ENCODE data around the gene SORL1.

SORL1 gene

DNA sequence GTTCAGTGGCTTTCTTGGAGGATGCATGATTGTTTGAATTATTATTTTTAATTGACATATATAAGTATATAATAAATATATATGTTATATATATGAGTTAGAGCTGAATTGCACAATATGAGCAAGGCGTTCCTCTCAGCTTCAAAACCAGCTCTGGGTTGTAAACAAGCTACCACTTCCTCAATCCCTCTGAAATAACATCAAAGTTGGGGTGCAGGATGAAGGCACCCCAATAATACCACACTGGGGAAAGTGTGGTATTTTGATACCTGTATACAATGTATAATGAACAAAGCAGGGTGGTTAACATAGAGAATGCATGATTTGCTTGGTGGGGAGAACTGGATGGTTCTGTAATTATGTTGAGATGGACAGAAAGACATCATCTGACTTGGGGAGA, 1.7 kb upstream of the SORL1 start:
- in situ Hi-C loops (cut with MboI; ENCODE audit: low sequenced_read_pairs), result no loop called here

DNA sequence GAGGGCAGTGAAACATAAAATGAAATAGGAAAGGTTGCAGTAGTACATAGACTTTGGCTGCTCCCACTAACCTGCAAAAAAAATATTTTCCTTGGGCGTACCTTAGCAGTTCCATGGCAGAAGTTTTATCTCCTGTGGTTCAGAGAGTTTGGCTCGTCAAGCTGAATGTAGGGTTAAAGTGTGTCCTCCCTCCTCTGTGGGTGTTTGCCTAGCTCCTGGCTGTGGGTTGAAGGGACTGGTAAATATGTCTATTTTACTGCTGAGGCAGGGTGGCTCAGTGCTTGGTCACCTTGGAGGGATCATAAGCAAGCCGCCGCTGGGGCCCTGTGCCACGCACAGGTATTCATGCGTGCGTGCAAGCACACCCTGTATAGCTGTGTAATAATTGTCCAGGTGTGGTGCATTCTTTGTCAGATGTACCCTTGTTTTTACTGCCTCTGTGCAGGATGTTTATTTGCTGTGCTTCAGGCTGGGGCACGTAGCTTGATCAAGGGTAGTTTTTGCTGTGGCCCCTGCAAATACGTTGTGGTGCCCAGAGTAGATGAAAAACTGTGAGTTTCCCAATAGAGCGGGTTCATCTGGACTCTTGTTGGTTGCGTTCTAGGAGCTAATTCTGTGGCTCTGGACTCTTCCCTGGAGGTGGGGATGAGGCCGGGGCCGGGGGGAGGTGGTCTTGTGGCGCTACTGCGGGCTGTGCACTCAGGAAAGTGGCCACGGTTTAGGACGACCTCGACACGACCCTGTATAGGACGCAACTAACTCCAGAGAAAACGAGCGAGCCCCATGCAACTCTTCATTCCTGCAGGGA, 732 bp upstream of the SORL1 start:
- in situ Hi-C loops (cut with MboI; ENCODE audit: low sequenced_read_pairs), result no loop called here

DNA sequence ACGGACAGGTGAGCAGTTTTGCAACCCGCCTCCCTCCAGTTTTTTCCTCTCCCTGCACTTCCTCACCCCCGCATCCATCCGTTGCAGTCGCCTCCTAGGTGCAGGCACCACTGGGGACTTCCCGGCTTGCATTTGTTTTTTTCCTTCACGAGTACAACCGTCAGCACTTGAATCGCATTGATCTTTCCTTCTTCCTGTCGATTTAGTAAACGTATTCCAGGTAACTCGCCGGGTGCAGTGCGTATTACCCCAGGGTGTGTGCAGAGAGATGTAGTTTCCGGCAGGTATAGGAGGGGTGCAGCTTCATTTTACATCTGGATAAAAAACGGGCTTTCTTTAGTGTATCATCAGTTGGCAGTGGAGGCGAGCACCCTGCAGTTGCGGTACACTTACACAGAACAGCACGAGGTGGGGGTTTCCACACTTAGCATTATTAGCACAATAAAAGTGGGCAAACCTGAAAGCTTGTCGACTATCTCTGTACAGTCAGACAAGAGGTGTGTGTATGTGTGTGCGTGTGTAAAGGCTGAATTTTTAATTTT, 566 bp downstream of the SORL1 start, which contains the start of gene SORL1-AS1:
TSS of gene SORL1-AS1 (minus strand) at position 359 of the 542 bp plus-strand sequence.
- in situ Hi-C loops (cut with MboI; ENCODE audit: low sequenced_read_pairs), result no loop called here

DNA sequence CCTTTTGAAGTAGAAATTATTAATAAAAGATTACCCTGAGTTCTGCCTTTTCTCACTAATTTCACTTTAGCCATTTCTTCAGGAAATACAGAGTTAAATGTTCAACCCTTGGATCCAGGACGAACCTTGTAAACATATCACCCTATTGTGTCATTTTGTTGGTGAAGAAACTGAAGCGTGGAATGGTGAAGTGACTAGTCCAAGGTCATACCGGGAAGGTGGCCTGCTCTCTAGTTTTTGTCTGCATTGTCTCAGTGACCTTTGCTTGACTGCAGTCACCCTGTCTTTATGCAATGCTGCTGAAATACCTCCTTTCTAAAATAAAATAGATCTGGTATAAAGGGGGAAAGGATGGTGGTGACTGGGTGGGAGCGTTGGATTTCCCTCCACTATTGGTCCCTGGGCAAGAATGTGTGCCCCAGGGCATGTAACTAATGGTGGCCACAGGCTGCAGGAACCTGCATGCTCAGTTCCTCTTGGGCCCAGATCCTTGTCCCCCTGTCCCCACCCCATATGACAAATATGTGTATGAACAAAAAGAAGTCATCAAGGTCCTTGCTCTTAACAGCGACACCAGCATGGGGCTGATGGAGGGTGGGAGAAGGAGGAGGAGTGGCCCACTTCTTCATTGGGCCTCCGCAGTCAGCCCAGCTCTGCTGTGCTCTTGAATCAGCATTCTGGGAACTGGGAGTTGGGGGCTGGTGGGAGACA, 1.6 kb downstream of the SORL1 start:
- in situ Hi-C loops (cut with MboI; ENCODE audit: low sequenced_read_pairs), result no loop called here

DNA sequence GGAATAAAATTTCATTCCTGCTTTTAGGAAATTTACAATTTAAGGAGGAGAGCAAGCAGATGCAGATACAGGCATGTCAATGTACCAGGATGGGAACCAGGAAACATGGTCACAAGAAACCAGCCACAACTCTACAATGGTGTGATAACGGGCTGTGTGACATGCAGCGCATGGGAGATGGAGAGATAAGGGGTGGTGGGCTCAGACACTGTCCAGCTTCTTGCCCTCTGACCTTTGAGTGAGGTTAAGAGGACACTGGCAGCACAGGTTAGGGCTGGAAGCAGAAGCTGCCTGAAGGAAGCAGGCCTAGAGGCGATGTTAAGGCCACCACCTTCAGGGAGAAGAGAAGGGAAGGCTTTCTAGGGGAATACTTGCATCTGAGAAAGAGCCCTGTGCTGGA, 3.0 kb downstream of the SORL1 start:
- in situ Hi-C loops (cut with MboI; ENCODE audit: low sequenced_read_pairs), result no loop called here

DNA sequence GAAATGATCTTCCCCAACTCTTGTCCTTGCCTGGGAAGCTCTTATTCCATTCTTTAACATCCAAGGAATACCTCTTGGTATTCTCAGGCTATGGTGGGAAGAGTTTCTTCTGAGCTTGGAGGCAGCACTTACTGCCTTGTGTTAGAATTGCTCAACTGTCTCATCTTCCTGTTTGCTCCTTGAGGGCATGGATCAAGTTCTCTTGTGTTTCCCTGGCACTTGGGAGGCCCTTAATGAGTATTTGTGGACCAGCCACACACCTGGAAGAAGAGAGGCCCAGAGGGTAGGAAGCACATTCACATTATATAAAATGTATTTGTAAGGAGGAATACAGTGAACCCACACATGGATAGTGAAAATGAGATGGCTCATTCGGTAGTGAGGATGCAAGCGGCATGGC, 4.0 kb downstream of the SORL1 start:
- in situ Hi-C loops (cut with MboI; ENCODE audit: low sequenced_read_pairs), result no loop called here

DNA sequence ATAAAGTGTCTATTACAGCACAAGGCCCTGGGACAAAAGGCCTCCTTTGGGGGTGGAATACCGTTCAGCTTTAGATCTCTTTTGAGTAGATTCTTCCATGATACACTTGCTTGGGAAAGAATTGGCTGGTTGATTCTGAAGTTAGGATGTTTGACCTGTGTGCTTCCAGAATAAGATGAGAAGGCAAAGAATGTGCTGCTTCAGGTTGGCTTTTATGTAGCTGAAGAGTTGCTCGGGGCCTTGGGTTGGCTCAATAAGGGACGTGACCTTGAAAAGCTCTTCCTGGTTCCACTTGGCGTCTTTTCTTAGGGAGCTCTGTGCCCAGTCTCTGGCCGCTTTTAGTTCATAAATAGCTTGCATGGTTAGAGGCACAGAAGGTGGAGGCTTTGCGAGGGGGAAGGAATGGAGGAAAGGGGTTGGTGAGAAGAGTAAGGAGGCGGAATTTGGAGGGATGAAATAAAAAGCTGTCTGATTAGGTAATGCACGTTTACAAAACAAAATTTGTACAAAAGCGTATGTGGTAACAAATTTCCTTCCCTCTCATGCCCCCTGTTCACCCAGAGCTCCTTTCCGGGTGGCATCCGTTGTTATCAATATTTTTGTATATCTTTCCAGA, 4.8 kb downstream of the SORL1 start:
- in situ Hi-C loops (cut with MboI; ENCODE audit: low sequenced_read_pairs), result no loop called here

DNA sequence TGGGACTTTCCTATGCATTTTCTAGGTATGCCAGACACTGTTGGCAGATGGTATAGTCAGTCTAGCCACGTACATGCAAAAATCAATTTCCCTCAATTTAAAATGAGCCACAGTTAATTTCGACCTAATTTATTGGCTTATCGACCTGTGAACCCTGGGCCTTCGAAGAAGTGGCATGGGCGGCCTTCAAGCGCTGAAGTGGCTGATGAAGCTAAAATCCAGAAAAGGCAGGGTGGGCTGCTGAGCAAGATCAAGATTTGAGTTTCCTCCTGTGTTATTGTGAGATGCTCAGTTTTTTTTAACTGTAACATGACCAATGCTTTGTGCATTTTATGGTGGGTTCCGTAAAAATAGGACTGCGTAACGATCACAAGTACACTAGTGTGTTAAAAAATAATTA, 6.4 kb downstream of the SORL1 start:
- in situ Hi-C loops (cut with MboI; ENCODE audit: low sequenced_read_pairs), result no loop called here

DNA sequence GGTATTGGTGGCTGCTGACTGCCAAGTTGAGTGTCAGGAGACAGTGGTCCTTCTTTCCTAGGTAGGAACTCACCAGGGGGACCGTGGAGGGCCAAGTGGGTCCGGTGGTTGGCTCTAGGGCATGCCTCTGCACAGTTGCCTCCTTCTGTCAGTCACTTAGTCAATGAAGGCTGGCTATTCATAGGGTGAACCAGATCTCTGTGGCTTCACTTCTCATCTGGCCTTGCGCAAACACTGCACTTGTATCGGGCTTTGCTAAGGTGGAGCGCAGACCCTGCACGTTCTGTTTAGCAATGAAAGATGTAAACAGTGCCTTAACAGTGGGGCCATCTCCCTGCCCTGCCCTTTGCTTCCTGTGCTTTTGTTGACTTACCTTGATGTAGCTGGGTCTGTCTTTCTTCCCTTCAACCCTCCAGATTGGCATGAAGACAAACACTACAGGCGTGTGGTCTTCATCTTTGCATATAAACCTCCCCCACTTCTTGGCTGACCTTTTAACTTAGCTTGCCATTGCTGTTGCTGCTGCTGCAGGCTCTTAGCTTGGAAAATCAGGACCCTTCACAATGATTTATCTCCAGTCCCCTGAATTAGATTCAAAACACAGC, 7.4 kb downstream of the SORL1 start:
- in situ Hi-C loops (cut with MboI; ENCODE audit: low sequenced_read_pairs), result no loop called here

DNA sequence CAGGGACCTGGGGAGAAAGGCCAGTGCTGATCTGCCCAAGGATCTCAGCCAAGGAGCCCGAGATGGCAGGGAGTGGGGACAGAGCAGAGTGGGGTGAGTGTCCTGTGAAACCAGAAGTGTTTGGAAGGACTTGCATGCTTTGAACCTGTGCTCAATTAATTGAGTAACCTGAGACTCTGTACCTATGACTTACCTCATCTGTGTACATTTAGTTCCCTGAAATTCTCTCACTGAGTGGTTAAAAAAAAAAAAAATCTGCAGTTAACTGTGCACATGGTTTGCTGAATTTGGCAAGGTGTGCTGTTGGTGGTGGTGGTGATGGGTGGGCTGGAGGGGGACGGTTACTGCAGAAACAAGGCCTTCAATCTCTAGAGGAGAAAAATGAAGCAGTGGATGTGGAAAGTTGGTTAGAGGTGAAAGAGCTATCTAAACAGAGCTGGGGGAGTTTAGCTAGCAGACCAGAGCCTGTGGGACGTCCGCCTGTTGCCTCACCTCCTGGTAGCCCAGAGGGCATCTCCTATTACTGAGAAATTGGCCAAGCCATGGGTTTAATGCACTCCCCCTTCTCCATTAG, 8.9 kb downstream of the SORL1 start:
- in situ Hi-C loops (cut with MboI; ENCODE audit: low sequenced_read_pairs), result no loop called here

DNA sequence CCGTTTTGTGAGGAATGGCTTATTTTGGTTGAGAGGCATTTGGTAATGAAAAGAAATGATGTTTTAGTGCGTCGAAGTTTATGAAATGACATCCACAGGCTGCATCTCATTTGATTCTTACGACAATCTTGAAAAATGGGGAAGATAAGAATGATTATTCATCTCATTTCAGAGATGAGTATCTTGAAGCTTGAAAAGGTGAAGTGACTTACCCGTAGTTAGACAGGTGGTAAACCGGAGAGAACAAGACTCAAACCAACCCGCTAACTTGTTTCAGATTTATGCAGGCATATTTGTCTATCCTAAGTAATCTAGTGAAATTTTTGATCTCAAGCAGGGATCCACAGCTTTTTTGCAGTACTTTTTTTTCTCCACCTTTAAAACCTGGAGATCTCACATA, 9.7 kb downstream of the SORL1 start:
- in situ Hi-C loops (cut with MboI; ENCODE audit: low sequenced_read_pairs), result no loop called here

DNA sequence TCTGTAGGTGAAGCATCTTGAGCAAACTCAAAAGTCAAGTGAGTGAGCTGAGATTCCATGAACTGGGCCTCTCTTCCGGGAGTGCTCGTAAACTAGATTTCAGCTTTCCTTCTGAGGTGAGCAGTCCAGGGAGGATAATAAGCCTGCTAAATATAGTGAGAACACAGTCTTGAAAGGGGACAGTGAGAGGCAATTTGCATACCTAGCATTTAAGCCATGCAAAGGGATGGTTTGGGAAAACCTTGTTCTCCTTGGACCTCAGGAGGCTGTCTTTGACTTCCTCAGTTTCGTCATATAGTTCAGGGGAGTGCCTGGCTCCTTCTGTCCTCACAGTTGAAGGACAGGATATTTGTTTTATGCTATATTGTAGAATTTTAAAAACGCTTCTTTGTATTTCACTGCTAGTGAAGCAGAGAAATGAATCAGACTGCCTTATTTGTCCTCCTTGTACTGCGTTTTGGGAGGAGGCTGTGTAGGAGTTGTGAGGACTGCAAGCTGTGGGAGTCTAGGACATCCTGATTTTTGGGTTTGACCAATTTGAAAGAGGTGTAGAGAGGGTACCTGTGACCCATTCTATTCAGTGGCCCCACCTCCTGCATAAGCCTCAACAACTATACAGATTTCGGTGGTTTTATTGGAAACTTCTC, 11.7 kb downstream of the SORL1 start:
- in situ Hi-C loops (cut with MboI; ENCODE audit: low sequenced_read_pairs), result no loop called here

DNA sequence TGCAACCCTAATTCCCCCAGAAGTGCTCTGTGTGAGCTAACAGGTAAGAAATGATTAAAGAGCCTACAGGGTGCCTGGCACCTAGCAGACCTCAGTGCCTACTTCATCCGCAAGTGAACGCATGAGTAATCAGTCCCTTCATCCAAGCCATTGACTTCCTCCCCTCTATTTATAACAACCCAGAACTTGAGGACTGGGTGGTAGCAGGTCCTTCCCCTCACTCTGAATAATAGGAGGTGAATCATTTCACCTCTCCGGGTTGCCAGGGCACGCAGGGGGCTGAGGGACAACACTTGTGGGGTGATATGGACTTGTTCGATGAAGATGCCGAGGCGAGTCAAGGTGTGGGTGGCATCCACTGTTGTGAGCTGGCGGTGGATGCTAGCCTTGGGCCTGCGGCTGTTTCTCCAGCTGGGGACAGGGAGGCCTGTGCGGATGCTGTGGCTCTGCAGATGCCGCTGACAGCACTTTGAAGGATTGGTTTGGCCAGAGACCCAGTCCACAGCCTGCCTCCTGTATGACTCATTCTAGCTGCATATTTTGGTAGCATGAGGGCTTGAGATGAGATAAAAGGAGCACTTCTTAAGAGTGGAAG, 12.3 kb downstream of the SORL1 start:
- in situ Hi-C loops (cut with MboI; ENCODE audit: low sequenced_read_pairs), result no loop called here

DNA sequence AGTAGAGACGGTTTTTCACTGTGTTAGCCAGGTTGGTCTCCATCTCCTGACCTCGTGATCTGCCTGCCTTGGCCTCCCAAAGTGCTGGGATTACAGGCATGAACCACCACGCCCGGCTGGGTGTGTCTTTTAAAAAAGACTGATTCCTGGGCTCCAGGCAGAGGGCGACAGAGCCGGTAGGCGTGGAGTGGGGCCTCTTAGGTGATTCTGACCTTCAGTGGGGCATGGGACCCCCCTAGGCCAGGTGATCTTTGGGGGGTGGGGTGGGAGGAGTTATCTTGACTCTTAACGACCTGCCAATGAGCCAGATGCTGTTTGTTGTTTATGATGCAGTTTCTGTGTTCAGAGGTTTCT, 13.6 kb downstream of the SORL1 start:
- in situ Hi-C loops (cut with MboI; ENCODE audit: low sequenced_read_pairs), result no loop called here

DNA sequence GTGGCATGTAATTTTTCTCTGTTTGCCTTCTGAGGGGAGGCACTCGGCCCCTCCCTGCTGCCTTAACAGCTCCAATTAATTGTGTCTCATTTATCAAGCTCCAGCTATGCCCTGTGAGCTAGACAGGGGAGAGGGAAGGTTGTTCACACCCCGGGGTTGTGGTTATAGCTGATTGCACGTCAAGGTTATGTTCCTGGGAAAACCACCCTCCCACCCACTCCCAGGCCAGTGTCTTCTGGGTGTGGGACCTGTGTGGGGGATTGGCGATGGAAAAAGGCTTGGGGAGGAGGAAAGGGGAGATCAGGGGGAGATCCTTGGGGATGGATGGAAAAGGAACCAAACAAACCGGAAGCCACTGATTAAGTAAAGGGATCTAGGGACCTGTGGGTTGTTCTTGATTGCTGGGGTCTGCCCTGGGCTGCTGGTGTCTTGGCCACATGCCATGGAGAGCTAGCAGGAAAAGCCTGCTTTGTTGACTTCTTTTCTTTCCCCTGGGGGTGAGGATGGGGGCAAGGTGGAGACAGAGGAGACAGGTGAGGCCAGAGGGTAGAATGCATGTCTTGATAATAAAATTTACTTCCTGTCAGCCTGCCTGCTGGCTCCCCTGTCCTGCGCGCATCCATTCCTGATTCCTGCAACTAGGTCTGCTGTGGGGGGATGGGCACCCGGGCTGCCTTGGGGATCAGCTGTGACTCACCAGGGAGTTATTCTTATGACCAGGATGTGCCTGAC, 14.1 kb downstream of the SORL1 start:
- in situ Hi-C loops (cut with MboI; ENCODE audit: low sequenced_read_pairs), result no loop called here

DNA sequence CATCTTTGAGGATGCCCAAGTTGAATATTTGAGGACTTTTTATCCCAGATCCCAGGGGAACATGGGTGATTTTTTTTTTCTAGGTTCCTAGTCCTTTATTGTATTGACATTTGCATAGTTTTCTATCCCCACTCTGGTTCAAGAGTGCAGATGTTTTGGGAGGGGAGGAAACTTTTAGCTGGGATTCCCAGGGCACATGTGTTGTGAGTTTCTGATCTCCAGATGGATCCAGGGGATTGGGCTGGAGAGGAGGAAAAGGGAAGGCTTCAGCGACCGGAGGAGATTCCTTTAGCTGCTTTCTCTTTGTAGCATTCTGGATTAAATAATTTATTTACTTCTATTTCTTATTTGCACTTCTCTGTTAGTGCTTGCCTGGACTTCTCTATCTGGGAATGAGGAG, 15.4 kb downstream of the SORL1 start:
- in situ Hi-C loops (cut with MboI; ENCODE audit: low sequenced_read_pairs), result no loop called here

DNA sequence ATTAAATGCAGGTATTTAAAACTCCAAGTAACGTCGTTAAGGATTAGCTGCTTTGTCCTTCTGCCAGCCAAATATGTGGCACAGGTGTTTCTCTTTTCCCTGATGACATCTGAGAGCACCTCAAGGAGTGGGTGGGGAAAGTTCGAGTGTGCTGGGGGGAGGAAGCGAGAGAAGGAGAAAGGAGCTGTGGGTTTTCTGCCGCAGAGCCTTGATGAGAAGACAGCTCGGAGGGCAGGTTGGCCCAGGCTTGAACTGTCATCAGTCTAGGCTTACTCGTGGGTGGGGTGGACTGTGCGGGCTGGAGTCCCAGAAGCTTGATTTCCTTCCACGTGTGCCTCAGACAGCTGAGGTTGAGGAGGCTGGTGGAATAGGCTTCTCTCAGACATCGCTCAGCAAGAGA, 15.9 kb downstream of the SORL1 start:
- in situ Hi-C loops (cut with MboI; ENCODE audit: low sequenced_read_pairs), result no loop called here

DNA sequence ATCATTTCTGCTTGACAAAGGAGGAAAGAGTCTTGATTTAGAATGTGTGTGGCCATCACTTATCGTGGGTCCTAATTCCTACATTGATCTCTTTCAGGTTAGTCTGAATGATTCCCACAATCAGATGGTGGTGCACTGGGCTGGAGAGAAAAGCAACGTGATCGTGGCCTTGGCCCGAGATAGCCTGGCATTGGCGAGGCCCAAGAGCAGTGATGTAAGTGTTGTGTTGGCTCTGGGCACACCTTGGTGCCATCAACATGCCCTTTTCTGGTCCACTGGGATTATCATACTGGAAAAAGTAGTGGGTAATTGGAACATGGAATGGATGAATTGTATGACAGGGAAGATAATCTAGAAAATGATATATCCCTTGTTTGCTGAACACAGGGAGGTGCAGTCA, 17.8 kb downstream of the SORL1 start:
- in situ Hi-C loops (cut with MboI; ENCODE audit: low sequenced_read_pairs), result no loop called here

DNA sequence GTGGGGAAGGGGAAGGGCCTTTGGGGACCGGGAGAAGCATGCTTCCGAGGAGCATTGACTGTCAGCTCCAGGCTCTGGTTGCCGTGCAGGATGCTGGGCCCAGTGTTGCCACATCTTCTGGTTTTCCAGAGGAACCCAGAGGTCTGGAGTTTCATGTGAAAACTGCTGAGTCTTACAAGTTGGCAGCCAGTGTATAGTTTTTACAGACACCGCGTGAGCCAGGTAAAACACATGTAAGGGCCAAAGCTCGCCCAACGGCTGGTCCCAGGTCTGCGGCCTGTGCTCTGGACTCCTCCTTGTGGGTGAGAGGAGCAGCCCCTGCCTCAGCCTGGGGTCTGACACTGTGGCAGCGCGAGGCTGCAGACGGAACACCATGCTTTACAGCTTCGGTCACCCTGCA, 19.1 kb downstream of the SORL1 start:
- in situ Hi-C loops (cut with MboI; ENCODE audit: low sequenced_read_pairs), result no loop called here

DNA sequence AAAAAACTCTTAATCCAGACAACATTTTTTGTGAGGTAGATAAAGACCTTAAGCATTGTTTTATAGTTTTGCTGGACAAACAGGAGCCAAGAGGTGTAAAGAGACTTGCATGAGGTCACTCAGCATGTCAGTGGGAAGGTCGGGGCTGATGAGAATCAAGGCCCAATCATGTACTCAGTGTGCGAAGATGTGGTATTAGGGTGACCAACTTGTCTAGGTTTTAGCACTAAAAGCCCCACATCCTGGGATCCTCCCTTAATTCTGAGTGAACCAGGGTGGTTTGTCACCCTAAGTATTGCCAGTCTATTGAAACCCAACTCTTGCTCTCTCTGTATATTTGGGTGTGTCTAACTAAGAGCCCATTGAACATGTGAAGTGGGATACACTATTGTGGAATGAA, 20.2 kb downstream of the SORL1 start:
- in situ Hi-C loops (cut with MboI; ENCODE audit: low sequenced_read_pairs), result no loop called here

Measured in HL-60/S4 treated with phorbol 12-myristate 13-acetate at 8.2 ng/mL for 4 days and 3 days (cell line).